Natural killer cell treated with Interleukin-12 subunit alpha and Interleukin-12 subunit beta and Interleukin-15 and Interleukin-18, amount 100 ng/mL, for 72 hours (primary cell): ENCODE data around the gene RBPMS2. TPM values are rescaled to one million over a fixed set of nuclear protein-coding genes. Genes with fewer than 3 reads are reported as not detected.
"Not testable (repeated sequence)": the region's sequence is repeated elsewhere in the genome, so short reads cannot be mapped to it uniquely, and the experiment has no call there.

ENCODE experiments used
- ATAC-seq, 2 donors: fragments of 150-1000 bp; cut with Tn5 transposase in 1 of 2; sonication (Bioruptor Pico), chemical (Tn5 transposase) in 1 of 2; 2 replicates each; pipeline ENCODE4 v1.10.0; 2021
- DNase-seq: peaks from one replicate; pipeline ENCODE4 v3.0.0; 2022; ENCODE audit warnings: low spot score
- H3K27ac Mint-ChIP-seq, 2 donors: 1 replicate in 1 of 2; 2 replicates in 1 of 2; pipeline ENCODE4 v1.8.0; 2022; ENCODE audit warnings: mixed read lengths in 2 of 2, mild to moderate bottlenecking in 1 of 2, moderate library complexity in 1 of 2
- H3K27me3 Mint-ChIP-seq, 2 donors: 1 replicate in 1 of 2; 2 replicates in 1 of 2; pipeline ENCODE4 v1.8.0; 2022; ENCODE audit warnings: mixed read lengths in 2 of 2
- H3K36me3 Mint-ChIP-seq: one replicate; pipeline ENCODE4 v1.8.0; 2022; ENCODE audit warnings: mixed read lengths
- H3K4me1 Mint-ChIP-seq, 2 donors: 1 replicate in 1 of 2; 2 replicates in 1 of 2; pipeline ENCODE4 v1.8.0; 2022; ENCODE audit warnings: low read depth in 2 of 2, mixed read lengths in 2 of 2, mild to moderate bottlenecking in 1 of 2
- H3K4me3 Mint-ChIP-seq: one replicate; pipeline ENCODE4 v1.8.0; 2022; ENCODE audit warnings: mixed read lengths
- H3K9me3 Mint-ChIP-seq: 2 replicates; pipeline ENCODE4 v1.8.0; 2022; ENCODE audit warnings: mixed read lengths
- total RNA-seq, 2 donors: library from RNA; stranded (reverse); gene quantifications; one replicate each; pipeline ENCODE4 v1.2.3, GENCODE V29; 2022

Gene RBPMS2
- total RNA-seq, 2 donors from 2014 or later = 0.33 to 1.7 TPM

GRCh38 chr15:64755427-64755940 is 19.9 kb downstream of the RBPMS2 start:
- H3K27me3 Mint-ChIP-seq = no peaks in the 10 kb centered on the region
- no peak overlapping the region for H3K4me3 Mint-ChIP-seq
- ATAC-seq (no peak), DNase-seq (no peak)
- H3K36me3 Mint-ChIP-seq = no peaks in the 10 kb centered on the region
- H3K4me1 Mint-ChIP-seq = peaks cover 0 to 4% of the 10 kb centered on the region in 2 donors
- H3K9me3 Mint-ChIP-seq = no peaks in the 10 kb centered on the region
- no peak overlapping the region for H3K27ac Mint-ChIP-seq

- Mint-ChIP-seq H3K27me3 (no peaks in the 10 kb centered on the region), H3K4me3 (no peak overlapping the region), H3K36me3 (no peaks in the 10 kb centered on the region), H3K27ac (no peak overlapping the region), H3K9me3 (no peaks in the 10 kb centered on the region), H3K4me1 (peaks cover 0 to 8% of the 10 kb centered on the region in 2 donors)
- DNase-seq (no peak), ATAC-seq (no peak)
These were observed 20.5 kb downstream of the RBPMS2 start for GRCh38 chr15:64754663-64755426.

DNA sequence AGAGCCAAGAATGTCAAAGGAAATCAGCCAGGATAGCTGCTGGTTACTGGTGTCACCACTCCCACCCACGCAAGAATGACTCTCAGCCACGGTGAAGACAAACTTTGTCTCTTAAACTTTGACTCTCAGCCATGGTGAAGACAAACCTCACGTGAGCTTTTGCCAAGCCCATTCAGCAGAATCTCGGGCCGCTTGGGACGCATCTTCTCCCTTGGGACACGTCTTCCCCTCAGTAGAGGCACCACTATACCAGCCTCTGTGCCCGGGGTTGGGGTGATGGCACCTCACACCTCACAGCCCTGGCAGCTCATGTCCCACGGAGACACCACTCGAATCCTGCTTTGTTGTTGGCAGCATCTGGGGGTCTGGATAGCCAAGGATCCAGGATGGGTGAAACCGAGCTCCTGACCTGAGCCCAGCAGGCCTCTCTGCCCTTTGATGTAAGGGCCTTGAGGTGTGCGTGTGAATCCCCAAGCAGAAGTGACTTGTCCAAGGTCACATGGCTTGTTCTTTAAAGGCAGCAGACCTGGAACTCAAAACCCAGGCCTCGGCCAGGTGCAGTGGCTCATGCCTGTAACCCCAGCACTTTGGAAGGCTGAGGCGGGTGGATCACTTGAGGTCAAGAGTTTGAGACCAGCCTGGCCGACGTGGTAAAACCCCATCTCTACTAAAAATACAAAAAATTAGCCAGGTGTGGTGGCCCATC is 21.8 kb downstream of the RBPMS2 start:
- DNase-seq (no peak), ATAC-seq (no peak)
- H3K27me3 Mint-ChIP-seq = no peaks in the 10 kb centered on the region
- no peak overlapping the region for H3K27ac Mint-ChIP-seq
- H3K36me3 Mint-ChIP-seq = no peaks in the 10 kb centered on the region
- H3K9me3 Mint-ChIP-seq = no peaks in the 10 kb centered on the region
- H3K4me1 Mint-ChIP-seq = peaks cover 0 to 8% of the 10 kb centered on the region in 2 donors
- H3K4me3 Mint-ChIP-seq = no peak overlapping the region

- no peak overlapping the region for H3K27ac Mint-ChIP-seq
These were observed 23.9 kb downstream of the RBPMS2 start for GRCh38 chr15:64751464-64751863.

DNA sequence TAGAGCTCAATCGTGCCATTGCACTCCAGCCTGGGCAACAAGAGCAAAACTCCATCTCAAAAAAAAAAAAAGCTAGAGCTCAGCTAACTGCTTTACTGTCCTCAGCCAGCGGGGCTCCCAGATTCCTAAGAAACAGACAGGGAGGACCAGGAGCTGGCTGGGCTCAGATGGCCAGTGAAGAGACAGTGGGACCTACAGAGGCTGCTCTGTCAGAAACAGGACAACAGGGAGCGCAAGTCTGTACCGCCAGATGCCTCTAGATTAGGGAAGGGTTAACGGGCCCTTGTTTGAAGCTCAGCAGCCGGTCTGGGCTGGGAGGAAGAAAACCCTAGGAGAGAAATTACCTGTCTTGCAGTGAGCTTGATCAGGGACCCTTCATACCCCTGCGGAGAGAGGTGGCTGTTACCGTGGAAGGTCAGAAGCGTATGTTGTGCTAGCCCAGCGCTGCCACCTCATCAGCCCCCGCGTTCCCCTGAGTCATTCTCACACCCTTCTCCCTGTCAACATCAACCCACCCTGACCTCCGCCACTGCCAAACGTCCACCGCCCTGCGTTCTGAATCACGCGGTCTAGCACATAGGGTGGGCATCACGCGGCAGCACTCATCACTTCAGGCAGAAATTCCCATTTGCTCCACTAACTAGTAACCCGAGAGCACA is 25.3 kb downstream of the RBPMS2 start:
- ATAC-seq = peak; percentile 73 to 83
- no peak for DNase-seq
- Mint-ChIP-seq H3K36me3 (no peaks in the 10 kb centered on the region), H3K27me3 (peaks cover 4 to 6% of the 10 kb centered on the region in 2 donors), H3K4me1 (peaks cover 0 to 8% of the 10 kb centered on the region in 2 donors), H3K9me3 (no peaks in the 10 kb centered on the region), H3K4me3 (no peak overlapping the region), H3K27ac (no peak overlapping the region)

More at GRCh38 chr15:64751464-64751863, 23.9 kb downstream of the RBPMS2 start:
- Mint-ChIP-seq H3K36me3 (no peaks in the 10 kb centered on the region), H3K9me3 (no peaks in the 10 kb centered on the region), H3K27me3 (peaks cover 2 to 6% of the 10 kb centered on the region in 2 donors), H3K4me3 (no peak overlapping the region), H3K4me1 (peaks cover 0 to 8% of the 10 kb centered on the region in 2 donors)
- no peak for ATAC-seq
- no peak for DNase-seq

DNA sequence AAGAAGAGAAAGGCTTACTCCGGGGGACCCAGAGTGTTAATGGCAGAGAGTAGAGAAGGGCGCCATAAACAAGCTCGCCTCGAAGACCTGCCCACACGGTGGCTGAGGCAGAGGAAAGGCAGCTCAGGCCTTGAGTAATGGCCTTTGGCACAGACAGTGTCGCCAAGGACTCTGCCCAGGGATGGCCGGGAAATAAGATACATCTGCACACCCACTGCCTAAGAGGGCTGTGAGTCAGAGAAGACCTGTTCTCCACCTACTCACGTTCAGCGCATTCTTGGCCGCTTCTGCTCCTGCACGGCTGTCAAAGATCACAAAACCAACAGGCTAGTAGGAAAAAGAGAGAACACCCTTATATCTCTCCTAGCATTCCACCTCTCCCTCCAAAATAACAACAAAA is 26.2 kb downstream of the RBPMS2 start:
- Mint-ChIP-seq H3K27ac (no peak overlapping the region), H3K36me3 (no peaks in the 10 kb centered on the region), H3K4me3 (no peak overlapping the region), H3K27me3 (peaks cover 4 to 6% of the 10 kb centered on the region in 2 donors), H3K4me1 (peaks cover 0 to 8% of the 10 kb centered on the region in 2 donors), H3K9me3 (no peaks in the 10 kb centered on the region)
- no peak for DNase-seq
- no peak for ATAC-seq

DNA sequence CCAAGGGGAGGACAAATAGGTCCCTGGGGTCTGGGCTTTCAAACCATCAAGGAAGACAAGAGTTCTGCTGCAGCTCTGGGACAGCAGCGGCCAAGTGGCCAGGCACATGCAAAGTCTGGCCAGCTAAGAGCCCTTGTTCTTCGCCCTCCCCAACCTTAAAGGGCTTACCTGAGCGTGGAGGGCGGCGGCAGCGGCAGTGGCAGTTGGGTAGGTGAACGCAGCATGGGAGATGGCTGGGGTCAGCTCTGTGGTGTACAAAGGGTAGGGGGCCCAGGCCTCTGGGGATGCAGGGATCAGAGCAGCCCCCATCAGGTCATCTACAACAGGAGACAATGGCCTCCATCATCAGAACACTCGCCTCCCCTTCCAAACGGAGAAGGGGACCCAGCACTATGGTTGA is 27.1 kb downstream of the RBPMS2 start:
- no peaks in the 10 kb centered on the region for H3K36me3 Mint-ChIP-seq
- H3K27me3 Mint-ChIP-seq = peaks cover 4 to 6% of the 10 kb centered on the region in 2 donors
- no peak overlapping the region for H3K27ac Mint-ChIP-seq
- no peak for DNase-seq
- no peak overlapping the region for H3K4me3 Mint-ChIP-seq
- no peaks in the 10 kb centered on the region for H3K9me3 Mint-ChIP-seq
- no peak for ATAC-seq
- peaks cover 0 to 7% of the 10 kb centered on the region in 2 donors for H3K4me1 Mint-ChIP-seq

GRCh38 chr15:64747578-64747977 is 27.8 kb downstream of the RBPMS2 start:
- ATAC-seq = no peak
- Mint-ChIP-seq H3K36me3 (no peaks in the 10 kb centered on the region), H3K4me1 (peaks cover 0 to 4% of the 10 kb centered on the region in 2 donors), H3K27me3 (peaks cover 4 to 6% of the 10 kb centered on the region in 2 donors), H3K9me3 (no peaks in the 10 kb centered on the region), H3K4me3 (no peak overlapping the region), H3K27ac (no peak overlapping the region)
- DNase-seq = no peak

DNA sequence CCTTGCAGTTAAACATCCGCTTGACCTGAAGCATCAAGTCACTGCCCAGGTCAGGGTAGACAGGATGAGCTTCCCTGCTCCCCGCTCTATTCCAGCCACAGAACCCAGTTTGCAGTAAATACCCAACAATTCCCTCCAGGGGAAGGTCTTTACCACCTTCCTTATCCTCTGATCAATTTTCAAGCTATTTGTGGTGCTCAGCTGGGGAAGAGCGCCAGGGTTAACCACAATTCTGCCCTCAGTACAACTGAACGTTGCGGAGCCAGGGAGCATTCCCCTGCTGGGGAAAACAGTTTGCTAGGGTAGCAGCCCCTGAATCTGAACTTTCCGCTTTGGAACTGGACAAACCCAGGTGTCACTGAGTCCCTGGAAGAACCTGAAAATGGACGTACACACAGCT is 28.5 kb downstream of the RBPMS2 start:
- Mint-ChIP-seq H3K27ac (no peak overlapping the region), H3K4me1 (peaks cover 0 to 4% of the 10 kb centered on the region in 2 donors), H3K36me3 (no peaks in the 10 kb centered on the region), H3K27me3 (peaks cover 4 to 6% of the 10 kb centered on the region in 2 donors), H3K9me3 (no peaks in the 10 kb centered on the region), H3K4me3 (no peak overlapping the region)
- DNase-seq (no peak), ATAC-seq (no peak)

DNA sequence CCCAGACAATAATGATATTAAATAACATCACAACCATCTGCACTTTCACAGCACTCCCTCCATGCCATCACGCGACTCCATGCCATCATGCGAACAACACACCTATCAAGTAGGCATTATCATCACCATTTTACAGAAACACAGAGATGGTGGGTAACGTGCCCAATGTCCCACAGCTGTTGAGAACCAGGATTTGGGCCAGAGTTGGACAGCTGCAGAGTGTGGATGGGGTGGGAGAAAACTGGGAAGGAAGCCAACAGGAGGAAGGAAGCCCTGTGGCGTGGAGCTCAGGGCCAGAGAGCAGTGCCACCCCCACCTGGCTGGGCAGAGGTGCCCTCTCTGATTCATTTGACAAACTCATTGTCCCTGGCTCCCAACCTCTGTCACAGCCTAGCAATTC is 29.0 kb downstream of the RBPMS2 start:
- Mint-ChIP-seq H3K9me3 (no peaks in the 10 kb centered on the region), H3K36me3 (no peaks in the 10 kb centered on the region), H3K4me1 (peaks cover 0 to 4% of the 10 kb centered on the region in 2 donors), H3K4me3 (no peak overlapping the region), H3K27me3 (peaks cover 4 to 6% of the 10 kb centered on the region in 2 donors), H3K27ac (no peak overlapping the region)
- no peak for ATAC-seq
- no peak for DNase-seq

DNA sequence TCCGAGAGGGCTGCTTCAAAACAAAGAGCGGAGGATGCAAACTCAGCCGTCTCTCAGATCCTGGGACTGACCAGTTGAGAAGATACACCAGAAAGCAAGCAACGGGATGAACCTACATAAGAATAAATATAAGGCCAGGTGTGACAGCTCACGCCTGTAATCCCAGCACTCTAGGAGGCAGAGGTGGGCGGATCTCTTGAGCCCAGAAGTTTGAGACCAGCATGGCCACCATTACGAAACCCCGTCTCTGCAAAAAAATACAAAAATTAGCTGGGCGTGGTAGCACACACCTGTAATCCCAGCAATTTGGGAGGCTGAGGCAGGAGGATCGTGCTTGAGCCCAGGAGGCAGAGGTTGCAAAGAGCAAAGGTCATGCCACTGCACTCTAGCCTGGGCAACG is 31.7 kb downstream of the RBPMS2 start:
- Mint-ChIP-seq H3K4me1 (no peaks in the 10 kb centered on the region), H3K27ac (no peak overlapping the region), H3K27me3 (peaks cover 4 to 6% of the 10 kb centered on the region in 2 donors), H3K9me3 (no peaks in the 10 kb centered on the region), H3K36me3 (no peaks in the 10 kb centered on the region), H3K4me3 (no peak overlapping the region)
- DNase-seq = no peak
- ATAC-seq = no peak

DNA sequence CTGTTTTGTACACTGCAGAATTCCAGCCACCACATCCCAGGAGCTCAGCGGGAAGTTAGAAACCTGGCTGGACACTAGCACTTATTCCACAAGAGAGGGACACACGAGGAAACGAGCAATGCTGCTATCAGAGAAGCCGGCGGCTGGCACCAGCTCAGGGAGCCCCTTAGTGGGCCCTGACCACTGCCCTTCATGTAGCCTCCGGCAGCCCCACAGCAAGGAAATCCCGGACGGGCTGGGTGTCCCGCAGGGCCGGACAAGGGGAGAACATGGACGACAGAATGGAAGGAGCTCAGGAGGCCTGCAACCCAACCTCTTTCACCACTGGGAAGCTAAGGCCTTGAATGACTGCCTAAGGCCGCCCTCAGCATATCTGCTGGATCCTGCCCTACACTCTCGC is 32.5 kb downstream of the RBPMS2 start:
- H3K27ac Mint-ChIP-seq = no peak overlapping the region
- H3K4me1 Mint-ChIP-seq = no peaks in the 10 kb centered on the region
- H3K27me3 Mint-ChIP-seq = peaks cover 4 to 6% of the 10 kb centered on the region in 2 donors
- ATAC-seq (no peak), DNase-seq (no peak)
- H3K36me3 Mint-ChIP-seq = no peaks in the 10 kb centered on the region
- H3K4me3 Mint-ChIP-seq = no peak overlapping the region
- H3K9me3 Mint-ChIP-seq = no peaks in the 10 kb centered on the region

DNA sequence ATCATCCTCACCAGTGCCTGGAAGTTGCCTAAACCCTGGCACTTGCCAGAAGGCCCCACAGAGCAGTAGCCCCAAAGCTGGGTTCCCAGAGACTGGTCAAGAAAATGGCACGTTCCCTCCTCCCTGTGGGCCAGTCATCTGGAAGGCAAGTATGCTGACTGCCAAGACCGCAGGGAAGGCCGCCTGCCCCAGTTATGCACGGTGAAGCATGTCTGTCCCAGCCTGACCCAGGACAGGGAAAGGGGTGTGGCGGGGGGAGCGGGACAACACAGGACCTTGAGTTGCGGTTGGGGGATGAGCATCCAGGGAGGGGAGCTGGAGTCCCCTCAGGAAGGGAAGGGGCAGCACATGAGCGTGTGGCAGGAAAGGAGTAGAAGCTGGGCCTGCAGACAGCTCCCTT is 33.0 kb downstream of the RBPMS2 start:
- H3K27ac Mint-ChIP-seq = no peak overlapping the region
- DNase-seq (no peak), ATAC-seq (peak in 1 of 2 donors; percentile 30)
- H3K27me3 Mint-ChIP-seq = peaks cover 2 to 4% of the 10 kb centered on the region in 2 donors
- H3K9me3 Mint-ChIP-seq = no peaks in the 10 kb centered on the region
- no peaks in the 10 kb centered on the region for H3K4me1 Mint-ChIP-seq
- no peak overlapping the region for H3K4me3 Mint-ChIP-seq
- no peaks in the 10 kb centered on the region for H3K36me3 Mint-ChIP-seq

DNA sequence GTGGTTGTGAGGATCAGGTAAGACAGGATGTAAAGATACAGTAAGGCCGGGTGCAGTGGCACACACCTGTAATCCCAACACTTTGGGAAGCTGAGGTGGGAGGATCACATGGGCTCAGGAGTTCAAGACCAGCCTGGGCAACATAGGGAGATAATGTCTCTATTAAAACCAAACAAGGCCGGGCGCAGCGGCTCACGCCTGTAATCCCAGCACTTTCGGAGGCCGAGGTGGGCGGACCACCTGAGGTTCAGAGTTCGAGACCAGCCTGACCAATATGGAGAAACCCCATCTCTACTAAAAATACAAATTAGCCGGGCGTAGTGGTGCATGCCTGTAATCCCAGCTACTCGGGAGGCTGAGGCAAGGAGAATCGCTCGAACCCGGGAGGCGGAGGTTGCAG is 33.7 kb downstream of the RBPMS2 start:
- H3K36me3 Mint-ChIP-seq, ATAC-seq, H3K27me3 Mint-ChIP-seq, H3K27ac Mint-ChIP-seq, DNase-seq, H3K4me3 Mint-ChIP-seq, H3K9me3 Mint-ChIP-seq, H3K4me1 Mint-ChIP-seq: not testable (repeated sequence)
